LHCN-M2 (cell line): ENCODE measurements around the gene ZBTB43. TPM values are rescaled to one million over a fixed set of nuclear protein-coding genes. Genes with fewer than 3 reads are reported as not detected.
"Not testable (repeated sequence)": the region's sequence is repeated elsewhere in the genome, so short reads cannot be mapped to it uniquely, and the experiment has no call there.

Source experiments
- DNase-seq: peaks from one replicate; pipeline ENCODE4 v3.0.0-alpha.2; 2012; ENCODE audit warnings: low read depth
- total RNA-seq: library from RNA; depleted of rRNA; stranded (reverse); fragments of >200 nt; gene quantifications from 2 replicates; pipeline ENCODE4 v1.2.3, GENCODE V29; 2014

ZBTB43 gene
- total RNA-seq, 1 experiment from 2014 or later, result 12.3 TPM

- DNase-seq, result peak; percentile 82
Measured at GRCh38 chr9:126791406-126792230, 13.2 kb upstream of the ZBTB43 start.

- no peak for DNase-seq
Measured at GRCh38 chr9:126793686-126794417, 11.0 kb upstream of the ZBTB43 start.

GRCh38 chr9:126794441-126794840 is 10.4 kb upstream of the ZBTB43 start:
- no peak for DNase-seq

DNA sequence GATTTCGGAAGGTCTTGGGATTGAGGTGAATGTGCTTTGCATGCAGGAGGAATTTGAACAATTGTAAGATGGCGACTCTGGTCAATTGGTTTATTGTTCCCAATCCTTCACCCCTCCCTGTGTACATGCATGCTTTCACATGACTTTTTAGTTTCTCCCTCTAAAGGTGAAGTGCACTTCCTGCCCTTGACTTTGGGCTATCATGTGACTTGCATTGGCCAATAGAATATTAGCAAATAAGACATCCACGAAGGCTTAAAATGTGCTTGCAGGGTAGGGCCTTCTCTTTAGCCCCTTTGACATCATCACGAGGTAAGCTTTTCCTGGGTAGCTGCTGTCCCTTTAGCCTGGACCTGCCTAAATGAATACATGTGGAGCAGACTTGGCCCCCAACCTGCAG is 8.1 kb upstream of the ZBTB43 start:
- DNase-seq, result no peak

DNA sequence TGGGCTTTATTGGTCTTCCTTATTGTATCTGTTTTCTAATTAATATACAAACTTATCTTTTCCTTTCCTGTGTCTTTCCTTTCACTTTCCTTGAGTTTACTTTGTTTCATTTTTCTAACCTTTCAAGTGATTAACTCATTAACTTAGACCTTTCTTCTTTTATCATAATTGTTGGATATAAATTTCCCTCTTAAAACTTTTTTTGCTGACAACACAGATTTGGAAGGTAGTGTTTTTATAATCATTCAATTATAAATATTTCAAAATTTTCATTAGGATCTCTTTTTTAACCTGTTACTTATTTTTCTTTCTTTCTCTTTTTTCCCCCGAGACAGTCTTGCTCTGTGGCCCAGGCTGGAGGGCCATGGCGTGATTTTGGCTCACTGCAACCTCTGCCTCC is 6.9 kb upstream of the ZBTB43 start:
- DNase-seq, result no peak

DNA sequence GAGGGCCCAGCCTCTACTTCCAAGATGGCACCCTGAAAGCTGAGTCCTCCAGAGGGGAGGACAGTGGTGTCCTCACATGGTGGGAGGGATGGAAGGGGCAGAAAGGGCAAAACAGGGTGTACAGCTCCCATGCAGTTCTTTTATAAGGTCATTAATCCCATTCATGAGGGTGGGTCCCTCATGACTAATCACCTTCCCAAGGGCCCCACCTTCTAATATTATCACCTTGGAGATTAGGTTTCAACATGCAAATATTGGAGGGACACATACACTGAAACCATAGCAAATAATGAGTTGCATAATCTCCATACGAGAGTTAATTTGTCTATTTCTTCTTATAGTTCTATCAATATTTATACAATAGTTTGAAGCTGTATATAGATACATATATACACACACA is 5.8 kb upstream of the ZBTB43 start:
- no peak for DNase-seq

DNA sequence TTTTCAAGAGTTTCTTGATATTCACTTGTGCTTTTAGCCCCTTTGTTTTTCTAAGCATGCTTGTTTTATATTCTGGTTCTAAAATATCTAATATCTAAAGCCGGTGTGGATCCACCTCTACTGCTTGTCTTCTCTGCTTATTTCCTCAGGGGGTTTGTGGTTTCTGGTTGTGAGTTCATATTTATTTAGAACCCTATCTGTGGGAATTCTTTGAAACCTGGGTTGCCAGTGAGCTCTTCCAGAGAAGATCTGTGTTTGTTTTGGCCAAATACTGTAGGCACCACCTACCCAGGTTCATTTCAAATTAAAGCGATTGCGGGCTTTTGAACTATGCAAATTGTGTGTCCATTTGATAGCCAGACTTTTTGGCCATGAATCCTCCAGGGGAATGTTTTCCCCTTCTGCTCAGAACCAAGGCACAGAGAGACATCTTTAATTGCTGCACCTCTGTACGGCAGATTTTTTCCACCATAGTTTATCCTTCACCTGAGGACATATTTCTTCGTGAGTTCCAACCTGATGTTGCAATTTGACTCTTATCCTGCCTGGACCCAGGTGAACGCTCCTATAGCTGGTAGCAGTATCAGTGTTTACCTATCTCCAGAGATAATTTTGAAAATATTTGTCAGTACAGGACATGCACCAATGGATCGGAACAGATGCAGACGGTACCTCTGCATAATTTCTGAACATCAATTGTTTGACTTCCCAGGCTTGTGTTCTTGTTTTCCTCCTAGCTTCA is 2.4 kb upstream of the ZBTB43 start:
- no peak for DNase-seq

DNA sequence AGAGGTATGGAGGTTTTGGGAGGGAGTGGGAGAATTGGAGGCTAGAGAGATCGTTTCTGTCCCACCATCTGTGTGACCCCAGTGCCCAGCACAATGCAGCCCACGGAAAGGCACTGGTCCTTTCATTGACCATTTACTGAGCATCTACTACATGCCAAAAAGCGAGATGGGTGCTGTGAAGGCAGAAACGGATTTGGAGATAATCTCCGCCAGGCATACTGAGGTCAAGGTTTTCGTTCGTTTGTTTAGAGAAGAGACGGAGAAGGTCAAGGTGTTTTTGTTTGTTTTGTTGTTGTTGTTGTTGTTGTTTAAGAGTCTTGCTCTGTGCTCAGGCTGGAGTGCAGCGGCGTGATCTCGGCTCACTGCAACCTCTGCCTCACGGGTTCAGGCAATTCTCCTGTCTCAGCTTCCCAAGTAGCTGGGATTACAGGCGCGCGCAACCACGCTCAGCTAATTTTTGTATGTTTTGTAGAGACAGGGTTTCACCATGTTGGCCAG is 593 bp upstream of the ZBTB43 start:
- no peak for DNase-seq

- peak; percentile 100 for DNase-seq
Measured at GRCh38 chr9:126805554-126806262, 868 bp downstream of the ZBTB43 start.

DNA sequence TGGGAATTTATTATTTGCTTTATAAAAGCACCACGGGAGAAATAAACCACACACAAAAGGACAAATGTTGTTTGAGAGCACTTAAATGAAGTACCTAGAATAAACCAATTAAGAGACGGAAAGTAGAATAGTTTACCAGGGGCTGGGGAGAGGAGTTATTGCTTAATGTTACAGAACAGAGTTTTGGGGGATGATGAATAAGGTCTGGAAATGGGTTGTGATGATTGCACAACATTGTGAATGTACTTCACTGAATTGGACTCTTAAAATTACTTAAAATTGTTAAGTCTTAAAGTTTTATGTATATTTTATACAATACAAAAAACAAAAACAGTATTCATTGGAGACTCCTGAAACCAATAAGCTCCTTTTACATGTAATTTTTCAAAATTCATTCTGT is 1.5 kb downstream of the ZBTB43 start:
- no peak for DNase-seq

GRCh38 chr9:126809068-126809467 is 4.2 kb downstream of the ZBTB43 start:
- peak; percentile 24 for DNase-seq

DNA sequence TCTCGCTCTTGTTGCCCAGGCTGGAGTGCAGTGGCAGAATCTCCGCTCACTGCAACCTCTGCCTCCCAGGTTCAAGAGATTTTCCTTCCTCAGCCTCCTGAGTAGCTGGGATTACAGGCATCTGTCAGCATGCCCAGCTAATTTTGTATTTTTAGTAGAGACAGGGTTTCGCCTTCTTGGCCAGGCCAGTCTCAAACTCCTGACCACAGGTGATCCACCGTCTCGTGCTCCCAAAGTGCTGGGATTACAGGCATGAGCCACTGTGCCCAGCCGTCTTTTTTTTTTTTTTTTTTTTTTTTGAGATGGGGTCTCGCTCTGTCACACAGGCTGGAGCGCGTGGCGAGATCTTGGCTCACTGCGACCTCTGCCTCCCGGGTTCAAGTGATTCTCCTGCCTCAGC is 5.4 kb downstream of the ZBTB43 start:
- DNase-seq, result not testable (repeated sequence)

DNA sequence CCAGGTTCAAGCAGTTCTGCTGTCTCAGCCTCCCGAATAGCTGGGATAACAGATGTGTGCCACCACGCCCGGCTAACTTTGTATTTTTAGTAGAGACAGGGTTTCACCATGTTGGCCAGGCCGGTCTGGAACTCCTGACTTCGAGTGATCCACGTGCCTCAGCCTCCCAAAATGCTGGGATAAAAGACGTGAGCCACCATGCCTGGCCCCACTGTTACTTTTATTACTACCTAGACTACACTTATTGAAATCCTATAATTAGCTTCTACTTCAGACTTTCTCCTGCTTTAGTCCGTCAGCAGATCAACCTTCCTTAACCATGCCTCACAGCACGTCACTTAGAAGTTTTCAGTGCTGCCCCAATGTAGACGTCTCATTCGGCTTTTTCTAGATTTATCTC is 8.2 kb downstream of the ZBTB43 start:
- no peak for DNase-seq

- DNase-seq, result no peak
Measured at GRCh38 chr9:126814091-126814490, 9.3 kb downstream of the ZBTB43 start.

- DNase-seq, result not testable (repeated sequence)
Measured at GRCh38 chr9:126817615-126818014, 12.8 kb downstream of the ZBTB43 start.

DNA sequence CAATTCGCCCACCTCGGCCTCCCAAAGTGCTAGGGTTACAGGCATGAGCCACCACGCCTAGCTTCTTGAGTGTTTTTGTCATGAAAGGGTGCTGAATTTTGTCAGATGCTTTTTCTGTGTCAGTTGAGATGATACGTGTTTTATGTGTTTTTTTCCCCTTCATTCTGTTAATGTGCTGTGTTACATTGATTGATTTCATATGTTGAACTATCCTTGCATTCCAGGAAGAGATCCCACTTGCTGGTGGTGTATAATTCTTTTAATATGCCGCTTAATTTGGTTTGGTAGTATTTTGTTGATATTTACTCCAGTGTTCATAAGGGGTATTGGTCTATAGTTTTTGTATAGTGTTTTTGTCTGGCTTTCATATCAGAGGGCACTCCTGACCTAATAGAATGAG is 13.6 kb downstream of the ZBTB43 start:
- no peak for DNase-seq

DNA sequence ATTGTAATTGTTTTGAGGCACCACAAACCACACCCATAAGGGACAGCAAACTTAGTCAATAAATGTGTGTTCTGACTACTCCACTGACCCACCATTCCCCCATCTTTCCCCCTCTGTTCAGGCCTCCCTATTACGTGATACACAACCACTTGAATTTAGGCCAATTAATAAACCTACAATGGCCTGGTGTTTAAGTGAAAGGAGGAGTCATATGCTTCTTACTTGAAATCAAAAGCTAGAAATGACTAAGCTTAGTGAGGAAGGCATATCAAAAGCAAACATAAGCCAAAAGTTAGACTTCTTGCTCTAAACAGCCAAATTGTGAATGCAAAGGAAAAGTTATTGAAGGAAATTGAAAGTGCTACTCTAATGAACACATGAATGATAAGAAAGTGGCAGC is 14.6 kb downstream of the ZBTB43 start:
- DNase-seq, result no peak

DNA sequence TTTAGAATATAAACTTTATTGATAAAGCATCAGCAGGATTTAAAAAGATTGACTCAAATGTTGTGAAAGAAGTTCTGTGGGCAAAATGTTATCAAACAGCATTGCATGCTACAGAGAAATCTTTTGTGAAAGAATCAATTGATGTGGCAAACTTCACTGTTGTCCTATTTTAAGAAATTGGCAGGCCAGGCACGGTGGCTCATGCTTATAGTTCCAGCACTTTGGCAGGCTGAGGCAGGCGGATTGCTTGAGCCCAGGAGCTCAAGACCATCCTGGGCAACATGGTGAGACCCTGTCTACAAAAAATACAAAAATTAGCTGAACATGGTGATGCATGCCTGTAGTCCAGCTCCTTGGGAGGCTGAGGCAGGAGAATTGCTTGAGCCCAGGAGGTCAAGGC is 17.4 kb downstream of the ZBTB43 start:
- no peak for DNase-seq

- DNase-seq, result no peak
Measured at GRCh38 chr9:126822873-126823272, 18.0 kb downstream of the ZBTB43 start.

DNA sequence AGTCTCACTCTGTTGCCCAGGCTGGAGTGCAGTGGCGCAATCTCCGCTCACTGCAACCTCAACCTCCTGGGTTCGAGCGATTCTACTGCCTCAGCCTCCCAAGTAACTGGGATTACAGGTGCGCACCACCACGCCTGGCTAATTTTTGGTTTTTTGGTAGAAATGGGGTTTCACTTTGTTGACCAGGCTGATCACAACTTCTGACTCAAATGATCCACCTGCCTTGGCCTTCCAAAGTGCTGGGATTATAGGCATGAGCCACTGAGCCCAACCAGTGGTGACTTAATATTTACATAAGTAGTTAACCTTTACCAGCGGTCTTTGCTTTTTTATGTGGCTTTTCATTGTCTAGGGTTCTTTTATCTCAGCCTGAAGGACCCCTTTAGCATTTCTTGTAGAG is 19.2 kb downstream of the ZBTB43 start:
- DNase-seq, result not testable (repeated sequence)

- no peak for DNase-seq
Measured at GRCh38 chr9:126827227-126827626, 22.4 kb downstream of the ZBTB43 start.
